Endothelial cell of umbilical vein (primary cell): ENCODE results near the gene TEK. TPM values are rescaled to one million over a fixed set of nuclear protein-coding genes. Genes with fewer than 3 reads are reported as not detected.

ENCODE experiments used
- BruUV-seq: library from RNA; stranded (reverse); fragments of 400-500 nt; replicated peaks from 2 replicates; lab custom pipeline; 2021; lab: Mats Ljungman, UMichigan
- CTCF ChIA-PET: fragments of 300-600, 350-600 bp; sonication (Branson Sonifier 250); formaldehyde crosslinking; loops from one replicate; lab custom pipeline; 2021; ENCODE audit warnings: antibody characterized with exemption, inconsistent platforms; lab: Charles Lee
- POLR2A ChIA-PET: fragments of 300-600, 350-600 bp; sonication (Branson Sonifier 250); formaldehyde crosslinking; loops from one replicate; lab custom pipeline; 2021; ENCODE audit warnings: antibody characterized with exemption, inconsistent platforms; lab: Charles Lee
- DNase-seq: peaks from one replicate; pipeline ENCODE4 v3.0.0-alpha.2; 2011; ENCODE audit warnings: low read depth, low spot score
- FAIRE-seq: peaks from 2 replicates; lab custom pipeline; 2011; peaks lifted over from hg19 to GRCh38; lab: Jason Lieb, UNC
- H2AFZ ChIP-seq: 2 replicates; pipeline ENCODE4 v1.6.0; 2012; ENCODE audit warnings: low read depth, low read length, control low read depth, inconsistent platforms
- H3K27ac ChIP-seq: 2 replicates; pipeline ENCODE4 v1.5.1; 2011; ENCODE audit warnings: low read depth, mild to moderate bottlenecking, control low read depth, low read length, moderate library complexity; ENCODE audit not compliant: insufficient read depth
- H3K27me3 ChIP-seq, 2 experiments: 2 replicates each; pipeline versions ENCODE4 v1.6.0 to v1.6.1; 2011; ENCODE audit warnings: low read length in 2 of 2, mixed read lengths in 1 of 2; ENCODE audit not compliant: control insufficient read depth in 2 of 2, insufficient read depth in 2 of 2
- H3K36me3 ChIP-seq, 2 experiments: 2 replicates in 1 of 2; 3 replicates in 1 of 2; pipeline ENCODE4 v1.5.1; 2011; ENCODE audit warnings: low read length in 2 of 2, mild to moderate bottlenecking in 1 of 2, moderate library complexity in 1 of 2; ENCODE audit not compliant: control insufficient read depth in 2 of 2, insufficient read depth in 2 of 2; ENCODE audit errors: extremely low read depth in 1 of 2
- H3K4me1 ChIP-seq: 3 replicates; pipeline ENCODE4 v1.5.1; 2011; ENCODE audit warnings: mild to moderate bottlenecking, low read length; ENCODE audit not compliant: control insufficient read depth, insufficient read depth; ENCODE audit errors: extremely low read depth
- H3K4me2 ChIP-seq: 2 replicates; pipeline ENCODE4 v1.6.1; 2011; ENCODE audit warnings: low read length, control low read depth, mixed read lengths; ENCODE audit not compliant: insufficient read depth
- H3K4me3 ChIP-seq, 3 experiments: fragments of 200-600 bp in 1 of 3; sonication (generic), shearing (Covaris generic) in 1 of 3; replicated peaks in 1 of 3; 2 replicates each; pipeline ENCODE4 v1.5.1; 2011 to 2016; ENCODE audit warnings: control low read depth in 3 of 3, low read length in 3 of 3, mild to moderate bottlenecking in 2 of 3, inconsistent platforms in 1 of 3, low read depth in 1 of 3, moderate library complexity in 1 of 3; ENCODE audit not compliant: insufficient read depth in 1 of 3
- H3K79me2 ChIP-seq: 2 replicates; pipeline ENCODE4 v1.6.0; 2012; ENCODE audit warnings: low read length, inconsistent platforms; ENCODE audit not compliant: control insufficient read depth, insufficient read depth
- H3K9ac ChIP-seq: replicated peaks from 2 replicates; pipeline ENCODE3; 2011; ENCODE audit warnings: low read length, control low read depth; ENCODE audit not compliant: insufficient read depth; ENCODE audit errors: extremely low read depth
- H3K9me1 ChIP-seq: replicated peaks from 3 replicates; pipeline ENCODE4 v1.6.0; 2011; ENCODE audit warnings: mild to moderate bottlenecking, low read length; ENCODE audit not compliant: control insufficient read depth, insufficient read depth; ENCODE audit errors: extremely low read depth
- H3K9me3 ChIP-seq: replicated peaks from 2 replicates; pipeline ENCODE4 v1.5.1; 2012; ENCODE audit warnings: low read length, inconsistent platforms; ENCODE audit not compliant: control insufficient read depth, insufficient read depth
- H4K20me1 ChIP-seq: replicated peaks from 2 replicates; pipeline ENCODE3; 2011; ENCODE audit warnings: mild to moderate bottlenecking, low read length; ENCODE audit not compliant: control insufficient read depth, insufficient read depth; ENCODE audit errors: extremely low read depth
- EZH2 ChIP-seq: IDR thresholded peaks from 2 replicates; pipeline ENCODE4 v1.6.1; 2012; ENCODE audit warnings: borderline replicate concordance, low read depth, mild to moderate bottlenecking, moderate library complexity, low read length, inconsistent platforms; ENCODE audit not compliant: severe bottlenecking
- FOS ChIP-seq: IDR thresholded peaks from 2 replicates; pipeline ENCODE4 v1.6.1; 2011; ENCODE audit warnings: mild to moderate bottlenecking, low read length, moderate library complexity, borderline replicate concordance; ENCODE audit not compliant: insufficient read depth
- GATA2 ChIP-seq: IDR thresholded peaks from 2 replicates; pipeline ENCODE4 v1.7.0; 2011; ENCODE audit warnings: low read depth, mild to moderate bottlenecking, moderate library complexity, mixed read lengths, low read length; ENCODE audit not compliant: insufficient read length, insufficient read depth
- JUN ChIP-seq: IDR thresholded peaks from 2 replicates; pipeline ENCODE4 v1.6.1; 2011; ENCODE audit warnings: borderline replicate concordance, low read depth; ENCODE audit not compliant: insufficient read length, insufficient read depth
- MYC ChIP-seq: IDR thresholded peaks from one replicate; pipeline ENCODE4 v1.6.1; 2011; ENCODE audit warnings: mild to moderate bottlenecking, low read depth, low read length
- POLR2A ChIP-seq: IDR thresholded peaks from 2 replicates; pipeline ENCODE4 v1.6.1; 2012; ENCODE audit warnings: low read depth, mild to moderate bottlenecking, control low read depth, low read length
- POLR2AphosphoS5 ChIP-seq: IDR thresholded peaks from 2 replicates; pipeline ENCODE4 v1.6.1; 2012; ENCODE audit warnings: low read depth, mild to moderate bottlenecking, control low read depth, low read length, moderate library complexity; ENCODE audit not compliant: insufficient read depth
- dilution Hi-C: fragments of 300-500 bp; cut with MboI; formaldehyde crosslinking; loops from one replicate; pipeline ENCODE4 v1.15.0; 2019; ENCODE audit warnings: low sequenced_read_pairs; ENCODE audit not compliant: extremely low pct_ligation_motif_present
- intact Hi-C: fragments of 100-400 bp; cut with micrococcal nuclease; formaldehyde crosslinking; loops from one replicate; pipeline ENCODE4 v1.10.0; 2022
- polyA plus RNA-seq, 4 experiments: library from polyadenylated mRNA; depleted of rRNA in 3 of 4; stranded (reverse) in 3 of 4; unstranded in 1 of 4; fragments of >200 nt; gene quantifications; 2 replicates each; pipeline versions ENCODE4 v1.2.1 to v1.2.3, GENCODE V29; 2011 to 2012; ENCODE audit warnings: missing spikeins in 1 of 4
- total RNA-seq: library from RNA; stranded (reverse); gene quantifications from 2 replicates; pipeline ENCODE4 v1.2.3, GENCODE V29; 2021
- TF ChIP-seq, protein P1 (sequence below): IDR thresholded peaks from 2 replicates; pipeline ENCODE4 v1.6.1; 2011; ENCODE audit not compliant: insufficient read depth, insufficient read length
- TF ChIP-seq, protein P2 (sequence below), 2 donors: IDR thresholded peaks; 1 replicate in 1 of 2; 2 replicates in 1 of 2; pipeline ENCODE4 v1.5.1; 2011; ENCODE audit warnings: low read length in 2 of 2, mild to moderate bottlenecking in 2 of 2, moderate library complexity in 2 of 2, control low read depth in 1 of 2, inconsistent platforms in 1 of 2, low read depth in 1 of 2; ENCODE audit not compliant: insufficient read depth in 1 of 2; ENCODE audit errors: extremely low read depth in 1 of 2

TEK gene
- total and polyA plus RNA-seq, 2 donors (not counting 3 experiments of a cell fraction or from before 2014, with no cell fraction given): 26.9 to 44.1 TPM

- DNase-seq: no peak
- H2AFZ ChIP-seq: peak overlapping the region; percentile 60
- no TSS peak for BruUV-seq
Measured at GRCh38 chr9:27085456-27085855, 23.6 kb upstream of the TEK start.

More at GRCh38 chr9:27085456-27085855, 23.6 kb upstream of the TEK start:
- ChIA-PET POLR2A (no interaction called here), CTCF (no interaction called here)
- Histone ChIP-seq H4K20me1 (no peaks in the 10 kb centered on the region), H3K27me3 (no peaks in the 10 kb centered on the region), H3K4me1 (no peaks in the 10 kb centered on the region), H3K36me3 (no peaks in the 10 kb centered on the region), H3K9me3 (no peaks in the 10 kb centered on the region), H3K4me3 (no peak overlapping the region), H3K4me2 (no peak overlapping the region), H3K79me2 (no peaks in the 10 kb centered on the region), H3K9ac (no peak overlapping the region), H3K9me1 (no peaks in the 10 kb centered on the region), H3K27ac (no peak overlapping the region)
- TF ChIP-seq JUN (no peak), FOS (no peak), POLR2A (no peak), POLR2AphosphoS5 (no peak), EZH2 (no peak), GATA2 (no peak), MYC (no peak)
- TF ChIP-seq, protein P1, sequence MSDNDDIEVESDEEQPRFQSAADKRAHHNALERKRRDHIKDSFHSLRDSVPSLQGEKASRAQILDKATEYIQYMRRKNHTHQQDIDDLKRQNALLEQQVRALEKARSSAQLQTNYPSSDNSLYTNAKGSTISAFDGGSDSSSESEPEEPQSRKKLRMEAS: no peak
- TF ChIP-seq, protein P2, sequence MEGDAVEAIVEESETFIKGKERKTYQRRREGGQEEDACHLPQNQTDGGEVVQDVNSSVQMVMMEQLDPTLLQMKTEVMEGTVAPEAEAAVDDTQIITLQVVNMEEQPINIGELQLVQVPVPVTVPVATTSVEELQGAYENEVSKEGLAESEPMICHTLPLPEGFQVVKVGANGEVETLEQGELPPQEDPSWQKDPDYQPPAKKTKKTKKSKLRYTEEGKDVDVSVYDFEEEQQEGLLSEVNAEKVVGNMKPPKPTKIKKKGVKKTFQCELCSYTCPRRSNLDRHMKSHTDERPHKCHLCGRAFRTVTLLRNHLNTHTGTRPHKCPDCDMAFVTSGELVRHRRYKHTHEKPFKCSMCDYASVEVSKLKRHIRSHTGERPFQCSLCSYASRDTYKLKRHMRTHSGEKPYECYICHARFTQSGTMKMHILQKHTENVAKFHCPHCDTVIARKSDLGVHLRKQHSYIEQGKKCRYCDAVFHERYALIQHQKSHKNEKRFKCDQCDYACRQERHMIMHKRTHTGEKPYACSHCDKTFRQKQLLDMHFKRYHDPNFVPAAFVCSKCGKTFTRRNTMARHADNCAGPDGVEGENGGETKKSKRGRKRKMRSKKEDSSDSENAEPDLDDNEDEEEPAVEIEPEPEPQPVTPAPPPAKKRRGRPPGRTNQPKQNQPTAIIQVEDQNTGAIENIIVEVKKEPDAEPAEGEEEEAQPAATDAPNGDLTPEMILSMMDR (IDR thresholded peaks at IDR 0.05; ENCODE audit: extremely low read depth in 1 of 2, insufficient read depth in 1 of 2, low read depth in 1 of 2, low read length in 2 of 2): no peak
- dilution Hi-C loops (no loop called here), intact Hi-C loops (no loop called here)
- no peak for FAIRE-seq
